HG02678 (cell line): ENCODE data around the gene CXXC5.
A peak's percentile ranks its signal among the peaks of the same experiment; 100 is the strongest.

Source experiments
- ATAC-seq: cut with Tn5 transposase; IDR thresholded peaks from one replicate; pipeline ENCODE4 v1.9.1; 2021; ENCODE audit warnings: mild to moderate bottlenecking, moderate library complexity; ENCODE audit not compliant: unreplicated experiment

The CXXC5 gene

GRCh38 chr5:139650689-139651042 lies 2.5 kb downstream of the CXXC5 start:
- ATAC-seq, result no peak

DNA sequence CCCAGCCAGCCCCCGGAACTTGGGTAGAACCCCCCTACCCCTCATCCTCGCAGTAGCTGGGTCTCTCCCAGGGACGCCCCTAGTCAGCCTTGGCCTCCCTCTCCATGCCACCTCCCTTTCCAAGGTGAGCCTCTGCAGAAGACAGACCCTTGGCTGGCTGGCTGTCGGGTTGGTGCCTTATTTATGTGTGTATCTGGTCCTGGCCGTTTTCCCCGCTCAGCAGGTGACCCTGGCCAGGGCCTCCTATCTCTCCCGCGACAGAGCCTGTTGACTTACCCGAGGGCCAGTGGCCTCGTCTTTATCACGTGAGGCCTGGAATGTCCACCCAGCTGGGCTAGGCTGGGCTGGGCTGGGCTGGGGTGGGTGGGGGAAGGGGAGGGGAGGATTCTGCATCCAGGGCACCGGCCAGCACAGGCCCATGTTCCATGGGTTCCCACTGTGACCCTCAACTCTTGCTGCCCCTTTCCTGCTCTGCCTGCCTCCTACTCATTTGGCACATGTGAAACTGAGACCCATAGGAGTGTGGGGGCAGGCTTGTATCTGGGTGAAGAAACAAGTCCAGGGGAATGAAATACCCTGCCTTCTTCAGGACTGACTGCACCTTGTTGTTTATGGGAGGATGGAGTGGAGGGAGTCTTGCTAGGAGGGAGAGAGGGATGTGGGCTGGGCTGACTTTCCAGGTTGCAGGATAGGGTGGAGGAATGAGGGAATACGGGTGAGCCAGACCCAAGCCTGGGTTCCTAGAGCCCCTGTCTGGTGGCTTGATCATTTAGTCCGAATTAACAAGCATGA lies 3.1 kb downstream of the CXXC5 start:
- no peak for ATAC-seq

GRCh38 chr5:139651853-139652787 lies 4.0 kb downstream of the CXXC5 start:
- ATAC-seq, result peak; percentile 44

DNA sequence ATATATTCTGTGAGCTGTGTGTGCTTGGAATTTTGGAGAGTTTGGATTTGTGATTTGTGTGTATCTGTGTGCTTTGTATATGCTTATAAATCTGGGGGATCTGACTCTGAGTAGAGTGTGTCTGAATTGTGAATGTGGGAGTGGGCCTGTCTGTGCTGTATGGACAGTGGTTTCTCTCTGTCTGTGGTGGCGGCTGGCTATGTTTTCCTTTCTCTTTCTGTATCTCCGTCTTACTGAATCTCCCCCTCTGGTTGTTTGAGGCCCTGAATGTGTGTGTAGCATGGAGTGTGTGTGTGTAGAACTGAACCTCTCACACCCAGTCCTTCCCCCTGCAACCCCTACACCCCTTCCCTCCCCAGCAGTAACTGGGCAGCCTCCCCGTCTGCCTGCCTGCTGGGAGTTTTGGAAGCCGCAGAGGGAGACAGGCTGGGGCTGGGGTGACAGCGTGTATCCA lies 4.7 kb downstream of the CXXC5 start:
- ATAC-seq, result peak; percentile 37

- no peak for ATAC-seq
These were observed 5.5 kb downstream of the CXXC5 start for GRCh38 chr5:139653616-139654015.

- no peak for ATAC-seq
These were observed 6.3 kb downstream of the CXXC5 start for GRCh38 chr5:139654464-139654863.

GRCh38 chr5:139654871-139655491 lies 6.8 kb downstream of the CXXC5 start:
- ATAC-seq, result no peak

DNA sequence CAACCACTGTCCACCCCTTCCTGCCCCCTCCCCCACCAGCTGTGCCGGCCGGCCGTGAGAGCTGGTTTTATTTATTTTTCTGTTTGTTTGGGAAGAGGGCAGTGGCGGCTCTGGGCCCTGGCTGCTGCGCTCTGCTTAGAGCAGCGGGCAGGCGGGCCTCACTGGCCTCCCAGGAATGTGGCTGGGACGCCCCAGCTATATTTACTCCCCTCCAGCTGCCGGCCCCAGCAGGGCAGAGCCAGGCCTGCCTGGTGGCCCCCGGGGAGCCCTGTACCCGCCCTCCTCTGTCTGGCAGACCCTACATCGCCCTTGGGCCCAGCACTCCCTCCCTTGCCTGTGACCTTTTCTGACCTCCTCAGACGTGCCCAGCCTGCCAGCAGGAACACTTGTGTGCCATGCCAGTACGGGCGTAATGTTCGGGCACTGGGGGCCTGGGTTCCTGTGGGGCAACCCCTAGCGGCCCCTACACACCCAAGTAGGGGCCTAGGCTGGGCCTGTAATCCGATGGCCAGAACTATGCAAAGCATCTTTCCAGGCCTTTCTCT lies 7.7 kb downstream of the CXXC5 start:
- ATAC-seq, result no peak

GRCh38 chr5:139657363-139658321 lies 9.5 kb downstream of the CXXC5 start:
- ATAC-seq, result no peak

DNA sequence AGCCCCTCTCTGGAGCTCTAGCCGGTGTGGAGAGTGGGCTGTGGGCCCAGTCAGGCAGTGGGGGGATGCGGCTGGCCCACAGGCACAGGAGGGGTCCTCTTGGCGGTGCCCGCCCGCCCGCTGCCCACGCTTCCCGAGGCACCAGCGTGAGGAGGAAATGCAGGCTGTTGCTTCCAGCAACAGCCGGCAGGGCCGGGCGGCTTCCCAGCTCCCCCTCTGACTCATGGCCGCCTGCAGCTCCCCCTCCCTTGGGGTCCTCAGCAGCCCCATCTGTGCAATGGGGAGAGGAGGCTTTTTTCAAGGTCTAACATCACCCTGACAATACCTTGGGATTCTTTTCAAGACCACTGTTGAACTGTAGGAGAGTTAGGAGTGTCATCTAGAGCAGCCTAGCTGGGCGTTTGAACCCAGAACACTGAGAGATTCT lies 10.4 kb downstream of the CXXC5 start:
- ATAC-seq, result no peak

DNA sequence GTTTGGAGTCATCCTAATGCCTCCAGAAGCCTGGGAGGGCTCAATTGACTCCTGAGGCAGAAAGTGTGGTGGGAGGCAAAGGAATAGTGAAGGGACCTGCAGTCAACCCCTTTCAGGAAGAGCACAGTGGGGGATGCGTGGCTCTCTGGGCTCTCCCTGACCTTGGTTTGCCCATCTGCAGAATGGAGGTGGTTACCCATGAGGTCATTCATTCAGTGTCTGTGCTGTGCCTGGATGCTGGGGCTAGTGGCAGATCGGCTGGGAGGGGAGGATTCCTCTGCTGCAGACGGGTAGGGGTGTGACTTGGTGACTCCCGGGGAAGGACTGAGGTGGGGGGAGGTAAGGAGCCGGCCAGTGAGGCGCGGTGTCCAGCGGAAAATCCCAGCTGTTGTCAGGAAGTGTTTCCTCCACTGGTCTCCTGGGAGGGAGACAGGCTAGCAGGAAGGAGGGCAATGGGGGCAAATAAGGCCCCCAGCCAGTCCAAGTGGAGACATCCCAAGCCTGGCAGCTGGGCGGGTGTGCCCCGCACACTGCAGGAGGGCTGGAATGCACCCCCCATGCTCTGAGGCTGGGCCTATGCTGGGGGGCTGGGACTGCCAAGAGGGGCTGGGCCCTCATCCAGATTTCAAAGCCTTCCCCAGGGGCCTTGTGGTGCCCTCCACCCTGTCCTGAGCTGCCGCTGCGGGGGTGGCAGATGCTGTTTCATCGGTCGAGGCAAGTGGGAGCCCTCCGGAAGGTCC lies 10.9 kb downstream of the CXXC5 start:
- ATAC-seq, result no peak

- no peak for ATAC-seq
These were observed 11.5 kb downstream of the CXXC5 start for GRCh38 chr5:139659695-139660101.

DNA sequence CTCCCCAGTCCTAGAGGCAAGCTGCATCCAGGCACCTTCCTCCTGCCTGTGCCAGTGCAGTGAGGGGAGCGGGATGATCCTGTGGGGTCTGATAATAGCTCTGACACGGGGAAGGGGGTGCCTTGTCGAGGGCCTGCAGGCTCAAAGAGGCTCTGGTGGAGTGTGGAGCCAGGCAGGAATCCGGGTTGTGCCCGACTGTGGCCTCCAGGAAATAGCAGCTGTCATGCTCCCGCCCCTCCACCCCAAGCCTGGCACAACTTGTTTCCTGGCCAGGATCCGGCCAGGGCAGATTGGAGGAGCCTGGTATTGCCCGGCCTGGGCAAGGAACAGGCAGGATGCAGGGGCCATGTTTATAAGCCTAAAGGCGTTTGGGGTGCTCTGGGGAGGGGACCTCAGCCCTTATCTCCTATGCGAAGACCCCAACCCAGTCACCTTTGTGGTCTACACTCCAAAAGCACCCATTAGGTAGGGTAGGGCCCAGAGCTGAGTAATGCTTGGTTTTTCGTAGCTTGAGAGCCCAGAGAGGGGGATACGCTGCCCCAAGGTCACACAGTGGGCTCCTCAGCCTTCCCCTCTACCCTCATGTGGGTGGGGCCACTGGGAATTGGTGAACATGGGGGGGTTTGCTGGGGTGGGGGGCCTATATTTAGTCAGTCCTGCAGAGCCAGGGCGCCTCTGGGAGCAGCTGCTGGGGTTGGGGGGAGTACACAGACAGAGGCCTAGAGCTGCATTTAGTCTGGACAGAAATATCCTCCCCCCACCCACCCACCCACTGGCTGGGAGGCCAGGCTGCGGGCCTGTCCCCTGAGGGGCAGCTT lies 12.2 kb downstream of the CXXC5 start:
- no peak for ATAC-seq

DNA sequence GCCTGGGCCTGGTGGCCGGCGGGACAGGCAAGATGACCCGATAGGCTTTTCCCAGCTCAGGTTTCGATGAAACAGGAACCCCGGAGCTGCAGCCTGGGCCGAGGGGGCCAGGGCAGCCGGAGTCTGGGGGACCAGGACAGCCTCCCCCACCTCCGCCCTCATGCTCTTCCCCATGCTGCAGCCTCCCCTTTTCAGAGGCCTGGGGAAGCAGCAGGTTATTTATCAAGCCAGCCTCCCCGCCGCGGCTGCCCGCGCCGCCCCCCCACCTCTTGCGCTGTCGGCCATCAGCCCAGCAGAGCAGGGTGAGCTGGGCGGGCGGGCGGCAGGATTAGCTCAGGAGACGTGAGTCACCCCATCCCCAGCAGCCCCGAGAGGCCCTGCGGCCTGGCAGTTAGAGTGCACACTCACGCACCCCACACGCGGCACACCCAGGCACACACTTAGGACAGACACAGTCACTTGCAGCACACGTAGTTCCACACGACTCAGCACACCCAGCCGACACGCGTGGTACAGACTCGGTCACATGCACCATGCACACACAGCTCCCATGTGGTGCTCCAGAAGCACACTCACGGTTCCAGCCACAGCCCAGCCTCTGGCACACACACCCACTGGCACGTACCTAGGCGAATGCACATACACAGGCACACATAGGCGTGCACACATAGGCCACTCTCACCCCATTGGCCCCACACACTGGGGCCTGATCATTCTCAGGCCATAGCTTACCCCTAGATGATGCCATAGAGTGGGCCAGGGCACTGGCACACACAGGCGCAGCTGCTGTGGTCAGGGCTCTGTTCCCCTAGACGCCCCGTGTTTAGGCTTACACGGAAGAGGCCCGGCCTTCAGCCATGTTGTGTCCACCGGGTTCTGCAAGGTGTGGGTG lies 13.0 kb downstream of the CXXC5 start:
- peak; percentile 29 for ATAC-seq

- ATAC-seq, result no peak
These were observed 14.5 kb downstream of the CXXC5 start for GRCh38 chr5:139662617-139663016.

GRCh38 chr5:139663207-139664085 lies 15.3 kb downstream of the CXXC5 start:
- ATAC-seq, result no peak
